GM12878 (cell line): Measurements from ENCODE around the gene UBAC2.

Experiments
- BCL3 ChIP-seq: IDR thresholded peaks from 2 replicates; pipeline ENCODE4 v1.6.1; 2011; ENCODE audit warnings: borderline replicate concordance, low read depth, mild to moderate bottlenecking, moderate library complexity, low read length; ENCODE audit not compliant: insufficient read depth, poor library complexity, severe bottlenecking
- CTCF ChIP-seq, 3 experiments: IDR thresholded peaks in 2 of 3; conservative IDR thresholded peaks in 1 of 3; 2 replicates each; pipeline ENCODE4 v1.5.1; 2011; ENCODE audit warnings: low read depth in 3 of 3, low read length in 3 of 3, mild to moderate bottlenecking in 3 of 3, control low read depth in 2 of 3, moderate library complexity in 2 of 3, inconsistent platforms in 1 of 3, mixed read lengths in 1 of 3; ENCODE audit not compliant: control insufficient read depth in 2 of 3, insufficient read depth in 1 of 3; ENCODE audit errors: extremely low read depth in 1 of 3
- ESRRA ChIP-seq: IDR thresholded peaks from 2 replicates; pipeline ENCODE4 v1.6.1; 2012; ENCODE audit warnings: mild to moderate bottlenecking, low read length, improper control_type of control experiment
- HDAC2 ChIP-seq: fragments of 200-600 bp; sonication (generic); IDR thresholded peaks from 2 replicates; pipeline ENCODE4 v1.6.1; 2017
- MAX ChIP-seq: IDR thresholded peaks from 2 replicates; pipeline ENCODE4 v1.6.1; 2012; ENCODE audit warnings: low read depth, low read length, improper control_type of control experiment
- MYC ChIP-seq: IDR thresholded peaks from 2 replicates; pipeline ENCODE4 v1.6.1; 2011; ENCODE audit warnings: mild to moderate bottlenecking, low read length, moderate library complexity, inconsistent platforms; ENCODE audit not compliant: insufficient read depth, insufficient replicate concordance, insufficient read length, severe bottlenecking
- NBN ChIP-seq: fragments of 450-650 bp; IDR thresholded peaks from 2 replicates; pipeline ENCODE4 v1.6.1; 2016
- NFYA ChIP-seq: IDR thresholded peaks from 2 replicates; pipeline ENCODE4 v1.6.1; 2011; ENCODE audit warnings: low read depth, mild to moderate bottlenecking, low read length, improper control_type of control experiment, borderline replicate concordance
- POLR2A ChIP-seq: IDR thresholded peaks from 2 replicates; pipeline ENCODE4 v1.6.1; 2011; ENCODE audit warnings: low read depth, mild to moderate bottlenecking, low read length
- PRDM15 ChIP-seq: fragments of 450-650 bp; formaldehyde crosslinking; IDR thresholded peaks from 2 replicates; pipeline ENCODE4 v1.4.0; 2020; ENCODE audit warnings: mild to moderate bottlenecking, moderate library complexity
- SMC3 ChIP-seq: IDR thresholded peaks from 2 replicates; pipeline ENCODE4 v1.6.1; 2011; ENCODE audit warnings: low read length, improper control_type of control experiment, borderline replicate concordance
- SP1 ChIP-seq: IDR thresholded peaks from one replicate; pipeline ENCODE4 v1.6.1; 2011; ENCODE audit warnings: low read depth, low read length
- ZBTB33 ChIP-seq: fragments of 450-650 bp; IDR thresholded peaks from 2 replicates; pipeline ENCODE4 v1.6.1; 2017; ENCODE audit warnings: mild to moderate bottlenecking

GRCh38 chr13:99347335-99347878 is 146.8 kb downstream of the UBAC2 start:
- TF ChIP-seq CTCF (IDR thresholded peaks at IDR 0.05 in 2 of 3, conservative IDR thresholded peaks at IDR 0.05 in 1 of 3; ENCODE audit: control insufficient read depth in 2 of 3, extremely low read depth in 1 of 3, insufficient read depth in 1 of 3, low read depth in 3 of 3, low read length in 3 of 3) (no peak), ZBTB33 (no peak), SMC3 (no peak), NBN (no peak), MYC (no peak), BCL3 (peak; percentile 33), HDAC2 (no peak), MAX (no peak), SP1 (no peak), ESRRA (no peak), POLR2A (no peak), PRDM15 (CRISPR knock-in tag) (no peak), NFYA (no peak)
